ENCODE measurements around the gene HEMGN.
"Not testable (repeated sequence)": the region's sequence is repeated elsewhere in the genome, so short reads cannot be mapped to it uniquely, and the experiment has no call there.

HEMGN gene

GRCh38 chr9:97962575-97962974, 24.6 kb upstream of the HEMGN start:
- DNase-seq = no peak

- DNase-seq = no peak
These were observed 24.2 kb upstream of the HEMGN start for GRCh38 chr9:97962136-97962535.

GRCh38 chr9:97961361-97961760, 23.4 kb upstream of the HEMGN start:
- no peak for DNase-seq

GRCh38 chr9:97960678-97961328, 22.8 kb upstream of the HEMGN start:
- DNase-seq = not testable (repeated sequence)

- DNase-seq = no peak
These were observed 21.6 kb upstream of the HEMGN start for GRCh38 chr9:97959585-97959984.

- no peak for DNase-seq
These were observed 21.0 kb upstream of the HEMGN start for GRCh38 chr9:97958812-97959511.

GRCh38 chr9:97956331-97956730, 18.4 kb upstream of the HEMGN start:
- DNase-seq = no peak

GRCh38 chr9:97954550-97954989, 16.6 kb upstream of the HEMGN start:
- DNase-seq = peak; percentile 46

- not testable (repeated sequence) for DNase-seq
These were observed 12.9 kb upstream of the HEMGN start for GRCh38 chr9:97950873-97951272.

GRCh38 chr9:97947094-97947493, 9.1 kb upstream of the HEMGN start:
- DNase-seq = not testable (repeated sequence)

- DNase-seq = not testable (repeated sequence)
These were observed 7.5 kb upstream of the HEMGN start for GRCh38 chr9:97945470-97945869.

GRCh38 chr9:97944612-97945011, 6.6 kb upstream of the HEMGN start:
- DNase-seq = no peak

GRCh38 chr9:97943308-97943855, 5.4 kb upstream of the HEMGN start:
- no peak for DNase-seq

GRCh38 chr9:97941323-97941722, 3.4 kb upstream of the HEMGN start:
- DNase-seq = no peak

- no peak for DNase-seq
These were observed 2.8 kb upstream of the HEMGN start for GRCh38 chr9:97940741-97941140.

- DNase-seq = no peak
These were observed 2.3 kb upstream of the HEMGN start for GRCh38 chr9:97940233-97940632.

GRCh38 chr9:97936998-97937397, 974 bp downstream of the HEMGN start:
- no peak for DNase-seq

- DNase-seq = no peak
These were observed 2.7 kb downstream of the HEMGN start for GRCh38 chr9:97935276-97935675.

- DNase-seq = peak; percentile 53
These were observed 3.5 kb downstream of the HEMGN start for GRCh38 chr9:97934321-97935115.

- DNase-seq = no peak
These were observed 4.5 kb downstream of the HEMGN start for GRCh38 chr9:97933297-97933998.

GRCh38 chr9:97930972-97931371, 7.0 kb downstream of the HEMGN start:
- DNase-seq = no peak

GRCh38 chr9:97928986-97929604, 8.9 kb downstream of the HEMGN start:
- DNase-seq = no peak
